Measurements from ENCODE around the gene RSPH6A. TPM values are rescaled to one million over a fixed set of nuclear protein-coding genes. Genes with fewer than 3 reads are reported as not detected.
A peak's percentile ranks its signal among the peaks of the same experiment; 100 is the strongest.

The RSPH6A gene
- total RNA-seq, 1 donor from 2014 or later = 0.56 TPM

GRCh38 chr19:45824041-45824471, 8.9 kb upstream of the RSPH6A start:
- Mint-ChIP-seq H3K36me3 (peaks cover 23% of the 10 kb centered on the region), H3K9me3 (no peaks in the 10 kb centered on the region), H3K27ac (peak overlapping the region; percentile 1), H3K27me3 (ENCODE audit: low read depth) (no peaks in the 10 kb centered on the region), H3K4me1 (no peaks in the 10 kb centered on the region), H3K4me3 (no peak overlapping the region)
- DNase-seq (ENCODE audit: low spot score in 2 of 2, unreplicated experiment in 2 of 2) = no peak
- TF ChIP-seq CTCF (IDR thresholded peaks at IDR 0.05; ENCODE audit: unreplicated experiment) = no peak

- Mint-ChIP-seq H3K27ac (no peak overlapping the region), H3K9me3 (no peaks in the 10 kb centered on the region), H3K4me1 (no peaks in the 10 kb centered on the region), H3K4me3 (no peak overlapping the region), H3K36me3 (peaks cover 19% of the 10 kb centered on the region), H3K27me3 (ENCODE audit: low read depth) (no peaks in the 10 kb centered on the region)
- no peak for TF ChIP-seq CTCF (IDR thresholded peaks at IDR 0.05; ENCODE audit: unreplicated experiment)
- DNase-seq (ENCODE audit: low spot score in 2 of 2, unreplicated experiment in 2 of 2) = no peak
Measured at GRCh38 chr19:45823182-45823581, 8.1 kb upstream of the RSPH6A start.

- DNase-seq (ENCODE audit: low spot score in 2 of 2, unreplicated experiment in 2 of 2) = no peak
- Mint-ChIP-seq H3K27ac (no peak overlapping the region), H3K9me3 (no peaks in the 10 kb centered on the region), H3K4me3 (no peak overlapping the region), H3K27me3 (ENCODE audit: low read depth) (no peaks in the 10 kb centered on the region), H3K36me3 (peaks cover 15% of the 10 kb centered on the region), H3K4me1 (no peaks in the 10 kb centered on the region)
- no peak for TF ChIP-seq CTCF (IDR thresholded peaks at IDR 0.05; ENCODE audit: unreplicated experiment)
Measured at GRCh38 chr19:45822716-45823115, 7.6 kb upstream of the RSPH6A start.

- H3K27me3 Mint-ChIP-seq (ENCODE audit: low read depth) = no peaks in the 10 kb centered on the region
- H3K9me3 Mint-ChIP-seq = no peaks in the 10 kb centered on the region
- no peak for DNase-seq (ENCODE audit: low spot score in 2 of 2, unreplicated experiment in 2 of 2)
- no peak overlapping the region for H3K27ac Mint-ChIP-seq
- peaks cover 12% of the 10 kb centered on the region for H3K36me3 Mint-ChIP-seq
- no peak overlapping the region for H3K4me3 Mint-ChIP-seq
- TF ChIP-seq CTCF (IDR thresholded peaks at IDR 0.05; ENCODE audit: unreplicated experiment) = no peak
- peaks cover 5% of the 10 kb centered on the region for H3K4me1 Mint-ChIP-seq
Measured at GRCh38 chr19:45821570-45821969, 6.5 kb upstream of the RSPH6A start.

GRCh38 chr19:45821103-45821521, 6.0 kb upstream of the RSPH6A start:
- Mint-ChIP-seq H3K4me1 (peaks cover 5% of the 10 kb centered on the region), H3K27ac (no peak overlapping the region), H3K4me3 (no peak overlapping the region), H3K27me3 (ENCODE audit: low read depth) (no peaks in the 10 kb centered on the region), H3K36me3 (peaks cover 12% of the 10 kb centered on the region), H3K9me3 (no peaks in the 10 kb centered on the region)
- DNase-seq (ENCODE audit: low spot score in 2 of 2, unreplicated experiment in 2 of 2) = no peak
- no peak for TF ChIP-seq CTCF (IDR thresholded peaks at IDR 0.05; ENCODE audit: unreplicated experiment)
